Osteocyte (in vitro differentiated cells): ENCODE data around the gene LNX2. TPM values are rescaled to one million over a fixed set of nuclear protein-coding genes. Genes with fewer than 3 reads are reported as not detected.

Experiments
- DNase-seq: peaks from one replicate; pipeline ENCODE4 v3.0.0; 2021; ENCODE audit warnings: mixed read lengths; ENCODE audit not compliant: unreplicated experiment; ENCODE audit errors: extremely low spot score
- H3K27ac Mint-ChIP-seq: one replicate; pipeline ENCODE4 v1.8.0; 2021; ENCODE audit warnings: mild to moderate bottlenecking, mixed read lengths; ENCODE audit not compliant: unreplicated experiment
- H3K27me3 Mint-ChIP-seq: one replicate; pipeline ENCODE4 v1.8.0; 2021; ENCODE audit warnings: mixed read lengths; ENCODE audit not compliant: unreplicated experiment
- H3K36me3 Mint-ChIP-seq: one replicate; pipeline ENCODE4 v1.8.0; 2021; ENCODE audit warnings: mixed read lengths; ENCODE audit not compliant: unreplicated experiment
- H3K4me1 Mint-ChIP-seq: one replicate; pipeline ENCODE4 v1.8.0; 2021; ENCODE audit warnings: mixed read lengths; ENCODE audit not compliant: unreplicated experiment
- H3K4me3 Mint-ChIP-seq: one replicate; pipeline ENCODE4 v1.8.0; 2021; ENCODE audit warnings: mild to moderate bottlenecking, moderate library complexity, mixed read lengths; ENCODE audit not compliant: unreplicated experiment
- H3K9me3 Mint-ChIP-seq: one replicate; pipeline ENCODE4 v1.8.0; 2021; ENCODE audit warnings: mixed read lengths; ENCODE audit not compliant: unreplicated experiment
- total RNA-seq: library from RNA; stranded (reverse); gene quantifications from 2 replicates; pipeline ENCODE4 v1.2.1, GENCODE V29; 2021
- TF ChIP-seq, protein P1 (sequence below): fragments of 200-600 bp; sonication (generic); IDR thresholded peaks from 2 replicates; pipeline ENCODE4 v1.5.0; 2021; ENCODE audit warnings: antibody characterized with exemption, mild to moderate bottlenecking, moderate library complexity

Gene LNX2
- total RNA-seq, 1 donor from 2014 or later: 7.2 TPM

DNA sequence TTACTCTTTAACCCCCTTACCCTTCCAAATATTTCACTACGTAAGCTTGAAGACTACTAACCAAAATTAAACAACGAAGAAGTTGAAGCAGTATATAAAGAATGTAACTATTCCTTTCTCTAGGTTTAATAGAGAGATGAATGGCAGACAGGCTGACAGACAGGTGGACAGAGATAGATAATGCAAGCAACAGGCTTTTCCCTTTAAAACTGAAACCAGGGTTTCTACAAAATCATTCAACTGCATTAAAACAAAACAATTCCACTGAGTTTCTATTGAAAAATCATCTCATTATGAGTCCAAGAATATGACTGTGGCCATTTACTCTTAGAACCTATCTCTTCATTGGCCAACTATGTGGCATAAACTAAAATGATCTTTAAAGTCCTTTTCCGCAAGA lies 15.2 kb downstream of the LNX2 start:
- no peak overlapping the region for H3K4me3 Mint-ChIP-seq
- no peaks in the 10 kb centered on the region for H3K36me3 Mint-ChIP-seq
- no peak overlapping the region for H3K27ac Mint-ChIP-seq
- no peaks in the 10 kb centered on the region for H3K27me3 Mint-ChIP-seq
- H3K9me3 Mint-ChIP-seq: no peaks in the 10 kb centered on the region
- DNase-seq: no peak
- TF ChIP-seq, protein P1, sequence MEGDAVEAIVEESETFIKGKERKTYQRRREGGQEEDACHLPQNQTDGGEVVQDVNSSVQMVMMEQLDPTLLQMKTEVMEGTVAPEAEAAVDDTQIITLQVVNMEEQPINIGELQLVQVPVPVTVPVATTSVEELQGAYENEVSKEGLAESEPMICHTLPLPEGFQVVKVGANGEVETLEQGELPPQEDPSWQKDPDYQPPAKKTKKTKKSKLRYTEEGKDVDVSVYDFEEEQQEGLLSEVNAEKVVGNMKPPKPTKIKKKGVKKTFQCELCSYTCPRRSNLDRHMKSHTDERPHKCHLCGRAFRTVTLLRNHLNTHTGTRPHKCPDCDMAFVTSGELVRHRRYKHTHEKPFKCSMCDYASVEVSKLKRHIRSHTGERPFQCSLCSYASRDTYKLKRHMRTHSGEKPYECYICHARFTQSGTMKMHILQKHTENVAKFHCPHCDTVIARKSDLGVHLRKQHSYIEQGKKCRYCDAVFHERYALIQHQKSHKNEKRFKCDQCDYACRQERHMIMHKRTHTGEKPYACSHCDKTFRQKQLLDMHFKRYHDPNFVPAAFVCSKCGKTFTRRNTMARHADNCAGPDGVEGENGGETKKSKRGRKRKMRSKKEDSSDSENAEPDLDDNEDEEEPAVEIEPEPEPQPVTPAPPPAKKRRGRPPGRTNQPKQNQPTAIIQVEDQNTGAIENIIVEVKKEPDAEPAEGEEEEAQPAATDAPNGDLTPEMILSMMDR: no peak
- peaks cover 28% of the 10 kb centered on the region for H3K4me1 Mint-ChIP-seq

DNA sequence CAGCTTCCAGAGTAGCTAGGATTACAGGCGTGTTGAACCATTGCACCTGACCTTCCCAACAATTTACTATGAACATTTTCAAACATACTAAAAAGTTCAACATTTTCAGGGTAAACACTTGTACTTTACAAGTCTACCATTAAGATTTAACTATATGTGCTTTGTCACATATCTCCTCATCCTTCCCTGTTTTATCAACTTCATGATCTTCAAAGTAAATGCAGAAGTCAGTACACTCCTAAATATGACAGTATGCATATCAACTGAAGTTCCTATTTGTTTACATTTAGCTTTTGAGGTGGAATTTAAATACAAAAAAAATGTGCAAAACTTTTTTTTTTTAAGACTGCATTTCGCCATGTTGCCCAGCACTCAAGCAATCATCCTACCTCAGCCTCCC lies 18.5 kb downstream of the LNX2 start:
- Mint-ChIP-seq H3K4me3 (no peak overlapping the region), H3K9me3 (no peaks in the 10 kb centered on the region), H3K27me3 (no peaks in the 10 kb centered on the region), H3K36me3 (no peaks in the 10 kb centered on the region), H3K4me1 (peaks cover 25% of the 10 kb centered on the region), H3K27ac (no peak overlapping the region)
- TF ChIP-seq, protein P1: no peak
- no peak for DNase-seq

DNA sequence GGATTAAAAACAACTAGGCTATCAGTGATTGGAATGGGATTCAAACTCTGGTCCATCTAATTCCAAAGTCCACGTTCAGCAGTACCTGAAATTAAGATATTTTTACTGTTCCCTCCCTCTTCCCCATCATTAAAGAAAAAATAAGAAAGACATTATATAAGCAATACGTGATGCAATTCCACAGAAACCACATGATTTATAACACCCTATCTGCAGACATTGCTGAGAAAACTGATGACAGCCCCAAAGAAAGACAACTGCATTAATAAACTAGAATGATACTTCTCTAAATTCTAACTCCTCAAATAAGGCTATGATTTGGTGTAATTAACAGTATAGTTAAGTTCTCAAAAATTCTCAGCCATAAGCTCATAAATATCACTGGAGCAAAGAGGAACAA lies 19.1 kb downstream of the LNX2 start:
- Mint-ChIP-seq H3K36me3 (no peaks in the 10 kb centered on the region), H3K27ac (no peak overlapping the region), H3K9me3 (no peaks in the 10 kb centered on the region), H3K27me3 (no peaks in the 10 kb centered on the region), H3K4me1 (peaks cover 21% of the 10 kb centered on the region), H3K4me3 (no peak overlapping the region)
- no peak for DNase-seq
- TF ChIP-seq, protein P1: no peak

DNA sequence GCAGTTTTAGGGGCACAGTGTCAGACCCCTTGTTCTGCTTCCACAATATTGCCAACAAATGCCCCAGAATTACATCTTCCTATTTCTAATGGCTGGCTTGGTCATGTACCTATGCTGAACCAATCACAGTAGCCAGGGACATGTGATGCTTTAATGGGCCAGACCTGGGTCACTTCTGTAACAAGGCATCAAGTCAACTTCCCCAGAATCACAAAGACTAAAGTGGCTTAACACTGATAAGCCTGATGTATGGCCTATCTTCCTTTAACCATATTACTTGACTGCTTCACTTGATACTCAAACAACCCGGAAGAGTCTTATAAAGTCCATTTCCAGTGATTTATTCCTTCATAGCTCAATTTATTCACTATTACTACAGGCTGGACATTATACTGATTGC lies 19.6 kb downstream of the LNX2 start:
- no peaks in the 10 kb centered on the region for H3K9me3 Mint-ChIP-seq
- peak overlapping the region; percentile 58 for H3K27ac Mint-ChIP-seq
- TF ChIP-seq, protein P1: no peak
- no peak for DNase-seq
- no peaks in the 10 kb centered on the region for H3K27me3 Mint-ChIP-seq
- no peaks in the 10 kb centered on the region for H3K36me3 Mint-ChIP-seq
- H3K4me1 Mint-ChIP-seq: peaks cover 19% of the 10 kb centered on the region
- H3K4me3 Mint-ChIP-seq: no peak overlapping the region

DNA sequence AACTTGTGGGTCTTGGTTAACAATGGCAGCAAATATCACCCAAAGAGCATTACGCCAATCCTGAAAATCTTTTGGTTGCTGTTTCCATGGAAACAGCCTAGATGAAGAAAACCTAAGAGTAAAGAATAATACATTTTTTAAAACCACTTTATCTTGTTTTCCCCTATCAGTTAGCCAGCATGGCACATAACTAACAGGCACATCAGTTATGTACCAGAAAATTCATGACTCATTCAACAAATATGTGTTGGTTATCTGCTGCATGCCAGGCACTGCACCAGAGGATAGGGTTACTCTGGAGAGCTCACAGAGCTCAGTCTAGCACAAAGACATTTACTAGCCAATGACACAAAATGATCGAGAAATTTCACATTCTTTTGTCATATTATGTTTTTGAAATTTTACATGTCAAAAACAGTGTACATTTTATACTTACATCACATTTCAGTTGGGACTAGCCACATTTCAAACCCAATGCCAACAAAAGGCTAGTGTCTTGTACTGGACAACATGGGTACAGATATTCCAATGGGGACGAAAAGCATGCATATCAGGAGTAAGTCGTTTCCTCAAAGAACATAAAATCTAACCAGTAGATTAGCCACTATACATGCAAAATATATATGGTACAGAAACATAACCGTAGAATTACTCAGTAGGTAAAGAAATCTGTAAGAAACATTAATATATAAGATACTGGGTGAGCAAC lies 20.3 kb downstream of the LNX2 start:
- Mint-ChIP-seq H3K9me3 (no peaks in the 10 kb centered on the region), H3K36me3 (no peaks in the 10 kb centered on the region), H3K27me3 (no peaks in the 10 kb centered on the region), H3K4me1 (peaks cover 17% of the 10 kb centered on the region), H3K27ac (peak overlapping the region; percentile 58), H3K4me3 (no peak overlapping the region)
- TF ChIP-seq, protein P1: no peak
- DNase-seq: no peak
